ENCODE results near the gene MCTP1. TPM values are rescaled to one million over a fixed set of nuclear protein-coding genes. Genes with fewer than 3 reads are reported as not detected.
A peak's percentile ranks its signal among the peaks of the same experiment; 100 is the strongest.
"Not testable (repeated sequence)": the region's sequence is repeated elsewhere in the genome, so short reads cannot be mapped to it uniquely, and the experiment has no call there.

Gene MCTP1
- total RNA-seq, 1 donor from 2014 or later, result 12.8 TPM

DNA sequence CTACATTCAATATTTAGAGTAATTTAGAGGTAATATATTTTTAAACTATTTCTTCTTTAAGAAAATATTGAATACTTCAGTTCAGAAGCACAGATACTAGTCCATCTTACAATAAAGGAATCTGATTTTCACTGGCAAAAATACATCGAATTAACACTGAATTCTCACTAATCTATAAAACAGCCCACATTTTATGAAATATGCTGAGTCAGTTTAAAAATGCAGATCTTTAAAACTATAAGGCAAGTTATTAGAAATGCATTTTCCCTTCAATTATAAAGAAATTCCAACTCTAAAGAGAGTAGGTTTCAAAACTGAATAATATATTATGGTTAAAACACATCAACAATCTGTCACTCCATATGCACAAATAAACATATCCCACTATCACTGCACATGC is 433.9 kb downstream of the MCTP1 start:
- Histone ChIP-seq H3K4me1 (no peaks in the 10 kb centered on the region), H3K36me3 (no peaks in the 10 kb centered on the region), H3K27ac (no peak overlapping the region), H3K4me3 (no peak overlapping the region), H3K9me3 (no peaks in the 10 kb centered on the region), H3K27me3 (no peaks in the 10 kb centered on the region)
- DNase-seq (ENCODE audit: extremely low spot score in 2 of 2), result no peak
- TF ChIP-seq CTCF (IDR thresholded peaks at IDR 0.05) (no peak), POLR2AphosphoS5 (IDR thresholded peaks at IDR 0.05; ENCODE audit: insufficient read depth in 1 of 2, low read depth in 1 of 2) (no peak), POLR2A (IDR thresholded peaks at IDR 0.05) (no peak)
- intact Hi-C loops (cut with DNase I), result no loop called here

DNA sequence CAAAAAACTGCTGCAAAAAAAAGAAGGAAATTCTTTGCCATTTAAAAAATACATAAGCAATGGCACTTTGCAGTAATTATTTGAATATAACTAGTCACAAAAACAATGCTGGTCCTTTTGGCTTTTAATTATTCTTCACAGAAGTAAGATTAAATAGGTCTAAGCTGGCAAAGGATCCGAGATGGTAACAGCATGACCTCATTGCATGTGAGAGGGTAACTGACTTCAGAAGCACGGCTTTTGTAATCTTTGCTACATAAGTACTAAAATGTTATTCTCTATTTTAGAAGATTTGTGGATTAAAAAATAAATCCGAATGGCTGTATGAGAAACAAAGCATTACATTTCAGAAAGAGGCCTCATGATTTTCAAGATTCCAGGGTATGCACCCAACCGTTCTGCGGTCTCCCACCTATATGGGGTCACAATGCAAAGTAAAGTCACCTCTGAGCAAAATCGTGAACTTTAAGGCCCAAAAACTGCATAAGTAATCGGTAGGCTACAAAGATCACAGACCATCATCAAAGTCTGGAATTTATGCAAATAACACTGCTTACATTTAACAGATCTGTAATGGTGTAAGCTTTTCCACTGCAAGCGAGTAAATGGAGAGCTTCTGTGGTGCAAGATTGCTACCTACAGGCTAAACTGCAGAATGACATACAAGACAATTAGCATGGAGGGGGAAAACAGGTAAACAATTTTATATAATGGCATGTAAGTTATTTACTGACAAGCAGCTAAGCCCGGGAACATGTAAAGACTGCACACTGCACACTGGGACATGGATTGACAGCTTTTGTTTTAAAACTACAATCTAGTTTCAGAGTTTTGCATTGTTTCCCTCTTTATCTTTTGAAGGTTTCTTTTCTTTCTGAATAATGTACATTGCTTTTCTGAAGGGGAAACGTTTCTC is 434.8 kb downstream of the MCTP1 start:
- intact Hi-C loops (cut with DNase I), result no loop called here
- no peaks in the 10 kb centered on the region for H3K36me3 ChIP-seq
- no peaks in the 10 kb centered on the region for H3K27me3 ChIP-seq
- peak in 1 of 3 experiments; percentile 28 for TF ChIP-seq CTCF (IDR thresholded peaks at IDR 0.05)
- TF ChIP-seq POLR2A (IDR thresholded peaks at IDR 0.05), result no peak
- no peaks in the 10 kb centered on the region for H3K4me1 ChIP-seq
- no peak overlapping the region for H3K4me3 ChIP-seq
- H3K27ac ChIP-seq, result no peak overlapping the region
- no peak for DNase-seq (ENCODE audit: extremely low spot score in 2 of 2)
- no peaks in the 10 kb centered on the region for H3K9me3 ChIP-seq

DNA sequence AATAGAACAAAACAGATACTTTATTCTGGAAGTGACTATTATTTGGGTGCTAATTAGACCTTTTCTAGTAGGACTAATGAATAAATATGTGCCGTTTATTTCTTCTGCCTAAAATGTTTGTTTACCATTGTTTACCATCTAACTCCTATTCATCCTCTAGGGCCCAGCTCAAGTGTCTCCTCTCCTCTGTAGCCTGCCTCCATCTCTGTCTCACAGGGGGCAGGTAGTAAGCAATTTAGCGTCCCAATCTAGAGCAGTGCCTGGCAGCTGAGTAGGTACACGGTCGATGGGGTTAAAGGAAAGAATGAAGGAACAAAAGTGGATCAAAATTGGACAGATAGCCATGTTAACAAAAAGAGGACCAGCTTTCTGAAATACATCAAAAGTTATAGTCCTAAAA is 435.6 kb downstream of the MCTP1 start:
- TF ChIP-seq CTCF (IDR thresholded peaks at IDR 0.05) (no peak), POLR2AphosphoS5 (IDR thresholded peaks at IDR 0.05; ENCODE audit: insufficient read depth in 1 of 2, low read depth in 1 of 2) (no peak), POLR2A (IDR thresholded peaks at IDR 0.05) (no peak)
- intact Hi-C loops (cut with DNase I), result no loop called here
- Histone ChIP-seq H3K27ac (no peak overlapping the region), H3K36me3 (no peaks in the 10 kb centered on the region), H3K4me3 (no peak overlapping the region), H3K27me3 (no peaks in the 10 kb centered on the region), H3K9me3 (no peaks in the 10 kb centered on the region), H3K4me1 (no peaks in the 10 kb centered on the region)
- no peak for DNase-seq (ENCODE audit: extremely low spot score in 2 of 2)

GRCh38 chr5:94847726-94848125 is 437.2 kb downstream of the MCTP1 start:
- intact Hi-C loops (cut with DNase I), result no loop called here
- TF ChIP-seq POLR2A (IDR thresholded peaks at IDR 0.05) (no peak), POLR2AphosphoS5 (IDR thresholded peaks at IDR 0.05; ENCODE audit: insufficient read depth in 1 of 2, low read depth in 1 of 2) (no peak), CTCF (IDR thresholded peaks at IDR 0.05) (no peak)

GRCh38 chr5:94847019-94847418 is 437.9 kb downstream of the MCTP1 start:
- Histone ChIP-seq H3K4me1 (no peaks in the 10 kb centered on the region), H3K9me3 (no peaks in the 10 kb centered on the region), H3K4me3 (no peak overlapping the region), H3K27ac (no peak overlapping the region), H3K27me3 (no peaks in the 10 kb centered on the region), H3K36me3 (no peaks in the 10 kb centered on the region)
- TF ChIP-seq CTCF (IDR thresholded peaks at IDR 0.05), result no peak
- TF ChIP-seq POLR2AphosphoS5 (IDR thresholded peaks at IDR 0.05; ENCODE audit: insufficient read depth in 1 of 2, low read depth in 1 of 2), result no peak
- TF ChIP-seq POLR2A (IDR thresholded peaks at IDR 0.05), result no peak
- intact Hi-C loops (cut with DNase I), result no loop called here
- DNase-seq (ENCODE audit: extremely low spot score in 2 of 2), result no peak

More at GRCh38 chr5:94847726-94848125, 437.2 kb downstream of the MCTP1 start:
- no peaks in the 10 kb centered on the region for H3K27me3 ChIP-seq
- no peaks in the 10 kb centered on the region for H3K36me3 ChIP-seq
- no peak for DNase-seq (ENCODE audit: extremely low spot score in 2 of 2)
- H3K4me3 ChIP-seq, result no peak overlapping the region
- no peak overlapping the region for H3K27ac ChIP-seq
- H3K9me3 ChIP-seq, result no peaks in the 10 kb centered on the region
- no peaks in the 10 kb centered on the region for H3K4me1 ChIP-seq

- intact Hi-C loops (cut with DNase I); H3K4me3 ChIP-seq; H3K27me3 ChIP-seq; H3K9me3 ChIP-seq; H3K36me3 ChIP-seq; H3K27ac ChIP-seq; H3K4me1 ChIP-seq; DNase-seq (ENCODE audit: extremely low spot score in 2 of 2): not testable (repeated sequence)
These were observed 439.2 kb downstream of the MCTP1 start for GRCh38 chr5:94845696-94846095.

Data from vagina (tissue), 2 donors.